CD8-positive, alpha-beta memory T cell (primary cell): ENCODE results near the gene EID3. TPM values are rescaled to one million over a fixed set of nuclear protein-coding genes. Genes with fewer than 3 reads are reported as not detected.
"Not testable (repeated sequence)": the region's sequence is repeated elsewhere in the genome, so short reads cannot be mapped to it uniquely, and the experiment has no call there.

Source experiments
- CTCF ChIA-PET: fragments of 350-600 bp; sonication (Branson Sonifier 250); formaldehyde crosslinking; loops from one replicate; lab custom pipeline; 2021; ENCODE audit warnings: antibody characterized with exemption; lab: Charles Lee
- POLR2A ChIA-PET: fragments of 350-600 bp; sonication (Branson Sonifier 250); formaldehyde crosslinking; loops from one replicate; lab custom pipeline; 2021; ENCODE audit warnings: antibody characterized with exemption; lab: Charles Lee
- DNase-seq, 5 donors: peaks; one replicate each; pipeline versions ENCODE4 v3.0.0 to v3.0.0-alpha.2; 2020 to 2022; ENCODE audit warnings: mixed read lengths in 1 of 5
- H3K27ac ChIP-seq: one replicate; pipeline ENCODE4 v1.7.0; 2013; ENCODE audit warnings: low read depth, mild to moderate bottlenecking, low read length, moderate library complexity
- H3K27me3 ChIP-seq: 2 replicates; pipeline ENCODE4 v1.7.0; 2013; ENCODE audit warnings: low read length, mild to moderate bottlenecking; ENCODE audit not compliant: insufficient read depth, poor library complexity, severe bottlenecking
- H3K36me3 ChIP-seq: 2 replicates; pipeline ENCODE4 v1.7.0; 2013; ENCODE audit warnings: mild to moderate bottlenecking, low read length, moderate library complexity; ENCODE audit not compliant: insufficient read depth
- H3K4me1 ChIP-seq: 2 replicates; pipeline ENCODE4 v1.7.0; 2013; ENCODE audit warnings: mild to moderate bottlenecking, low read length, moderate library complexity; ENCODE audit not compliant: insufficient read depth
- H3K4me3 ChIP-seq: 2 replicates; pipeline ENCODE4 v1.7.0; 2013; ENCODE audit warnings: mild to moderate bottlenecking, low read length
- H3K9me3 ChIP-seq: 2 replicates; pipeline ENCODE4 v1.7.0; 2013; ENCODE audit warnings: mild to moderate bottlenecking, low read length
- H3K27ac Mint-ChIP-seq, 8 donors: one replicate each; pipeline ENCODE4 v1.8.0; 2020 to 2021; ENCODE audit warnings: mixed read lengths in 8 of 8, mild to moderate bottlenecking in 6 of 8, inconsistent platforms in 3 of 8, moderate library complexity in 3 of 8
- H3K27me3 Mint-ChIP-seq, 2 donors: one replicate each; pipeline ENCODE4 v1.8.0; 2020 to 2021; ENCODE audit warnings: mixed read lengths in 2 of 2, mild to moderate bottlenecking in 1 of 2, moderate library complexity in 1 of 2
- H3K36me3 Mint-ChIP-seq, 3 donors: one replicate each; pipeline ENCODE4 v1.8.0; 2020 to 2021; ENCODE audit warnings: mixed read lengths in 3 of 3, inconsistent platforms in 1 of 3, mild to moderate bottlenecking in 1 of 3
- H3K4me1 Mint-ChIP-seq, 3 donors: one replicate each; pipeline ENCODE4 v1.8.0; 2020 to 2021; ENCODE audit warnings: mixed read lengths in 3 of 3, inconsistent platforms in 1 of 3, mild to moderate bottlenecking in 1 of 3
- H3K4me3 Mint-ChIP-seq, 7 donors: one replicate each; pipeline ENCODE4 v1.8.0; 2020 to 2021; ENCODE audit warnings: mixed read lengths in 7 of 7, mild to moderate bottlenecking in 6 of 7, moderate library complexity in 4 of 7, inconsistent platforms in 2 of 7
- H3K9me3 Mint-ChIP-seq, 5 donors: one replicate each; pipeline ENCODE4 v1.8.0; 2020 to 2022; ENCODE audit warnings: mixed read lengths in 5 of 5, mild to moderate bottlenecking in 3 of 5, moderate library complexity in 2 of 5, inconsistent platforms in 1 of 5
- polyA plus RNA-seq: library from polyadenylated mRNA; unstranded; fragments of 300-500 nt; fragmentation: Illumina TruSeq; gene quantifications from one replicate; pipeline ENCODE4 v1.2.3, GENCODE V29; 2021
- total RNA-seq, 2 experiments: library from RNA; stranded (reverse); gene quantifications; one replicate each; pipeline ENCODE4 v1.2.3, GENCODE V29; 2021

EID3 gene
- total and polyA plus RNA-seq, 3 experiments from 2014 or later = 7.7 to 13.5 (median 8.3) TPM

GRCh38 chr12:104316936-104317335, 13.4 kb downstream of the EID3 start:
- Histone ChIP-seq H3K4me3 (no peak overlapping the region), H3K27me3 (no peaks in the 10 kb centered on the region), H3K36me3 (peaks cover 24% of the 10 kb centered on the region), H3K27ac (no peak overlapping the region), H3K9me3 (no peaks in the 10 kb centered on the region), H3K4me1 (no peaks in the 10 kb centered on the region)
- ChIA-PET CTCF (interaction anchor here (0.6 kb wide), 1 partner anchor 1014 kb away, joined by 3 read pairs; no protein-coding TSS in a partner anchor), POLR2A (no interaction called here)
- no peaks in the 10 kb centered on the region for H3K9me3 Mint-ChIP-seq
- H3K27ac Mint-ChIP-seq = no peak overlapping the region
- no peaks in the 10 kb centered on the region for H3K27me3 Mint-ChIP-seq
- DNase-seq = no peak
- H3K36me3 Mint-ChIP-seq = peaks cover 8 to 88% (median 31%) of the 10 kb centered on the region in 3 donors
- H3K4me3 Mint-ChIP-seq = no peak overlapping the region
- peaks cover 0 to 8% (median 0%) of the 10 kb centered on the region in 3 donors for H3K4me1 Mint-ChIP-seq

GRCh38 chr12:104317538-104318210, 14.1 kb downstream of the EID3 start:
- Histone ChIP-seq H3K9me3 (no peaks in the 10 kb centered on the region), H3K4me3 (no peak overlapping the region), H3K4me1 (no peaks in the 10 kb centered on the region), H3K36me3 (peaks cover 24% of the 10 kb centered on the region), H3K27ac (no peak overlapping the region), H3K27me3 (no peaks in the 10 kb centered on the region)
- Mint-ChIP-seq H3K4me3 (no peak overlapping the region), H3K36me3 (peaks cover 8 to 87% (median 29%) of the 10 kb centered on the region in 3 donors), H3K27ac (peak overlapping the region in 1 of 8 donors; percentile 86), H3K9me3 (no peaks in the 10 kb centered on the region), H3K27me3 (no peaks in the 10 kb centered on the region), H3K4me1 (peaks cover 0 to 8% (median 0%) of the 10 kb centered on the region in 3 donors)
- ChIA-PET CTCF (no interaction called here), POLR2A (no interaction called here)
- no peak for DNase-seq

GRCh38 chr12:104319028-104319427, 15.5 kb downstream of the EID3 start:
- CTCF ChIA-PET = no interaction called here
- POLR2A ChIA-PET = no interaction called here
- Histone ChIP-seq H3K4me3 (no peak overlapping the region), H3K27ac (no peak overlapping the region), H3K27me3 (no peaks in the 10 kb centered on the region), H3K9me3 (no peaks in the 10 kb centered on the region), H3K36me3 (peaks cover 24% of the 10 kb centered on the region), H3K4me1 (no peaks in the 10 kb centered on the region)
- no peaks in the 10 kb centered on the region for H3K9me3 Mint-ChIP-seq
- H3K27ac Mint-ChIP-seq = no peak overlapping the region
- no peak overlapping the region for H3K4me3 Mint-ChIP-seq
- H3K27me3 Mint-ChIP-seq = no peaks in the 10 kb centered on the region
- no peak for DNase-seq
- H3K36me3 Mint-ChIP-seq = peaks cover 4 to 78% (median 23%) of the 10 kb centered on the region in 3 donors
- H3K4me1 Mint-ChIP-seq = peaks cover 0 to 5% (median 0%) of the 10 kb centered on the region in 3 donors

GRCh38 chr12:104319918-104320626, 16.5 kb downstream of the EID3 start:
- H3K4me1 ChIP-seq = no peaks in the 10 kb centered on the region
- Mint-ChIP-seq H3K4me3 (no peak overlapping the region), H3K27ac (peak overlapping the region in 1 of 8 donors; percentile 40), H3K27me3 (no peaks in the 10 kb centered on the region), H3K4me1 (peaks cover 0 to 5% (median 0%) of the 10 kb centered on the region in 3 donors), H3K36me3 (peaks cover 4 to 76% (median 24%) of the 10 kb centered on the region in 3 donors), H3K9me3 (no peaks in the 10 kb centered on the region)
- no peak overlapping the region for H3K27ac ChIP-seq
- ChIA-PET POLR2A (interaction anchor here (0.5 kb wide), 1 partner anchor 127 kb away, joined by 3 read pairs; no protein-coding TSS in a partner anchor), CTCF (interaction anchor here (0.8 kb wide), 1 partner anchor 32 kb away, joined by 3 read pairs; no protein-coding TSS in a partner anchor)
- no peak overlapping the region for H3K4me3 ChIP-seq
- H3K36me3 ChIP-seq = peaks cover 27% of the 10 kb centered on the region
- no peaks in the 10 kb centered on the region for H3K27me3 ChIP-seq
- no peaks in the 10 kb centered on the region for H3K9me3 ChIP-seq
- DNase-seq = no peak

- Mint-ChIP-seq H3K4me1 (no peaks in the 10 kb centered on the region), H3K27me3 (no peaks in the 10 kb centered on the region), H3K36me3 (peaks cover 1 to 75% (median 18%) of the 10 kb centered on the region in 3 donors), H3K27ac (peak overlapping the region in 1 of 8 donors; percentile 33), H3K9me3 (no peaks in the 10 kb centered on the region), H3K4me3 (no peak overlapping the region)
- no peak overlapping the region for H3K27ac ChIP-seq
- POLR2A ChIA-PET = no interaction called here
- no peaks in the 10 kb centered on the region for H3K4me1 ChIP-seq
- CTCF ChIA-PET = interaction anchor here (0.8 kb wide), 1 partner anchor 33 kb away, joined by 3 read pairs; no protein-coding TSS in a partner anchor
- no peaks in the 10 kb centered on the region for H3K27me3 ChIP-seq
- no peak overlapping the region for H3K4me3 ChIP-seq
- H3K9me3 ChIP-seq = no peaks in the 10 kb centered on the region
- peaks cover 24% of the 10 kb centered on the region for H3K36me3 ChIP-seq
- no peak for DNase-seq
Observed at GRCh38 chr12:104320627-104321024, 17.1 kb downstream of the EID3 start.

- H3K36me3 Mint-ChIP-seq = peaks cover under 1 to 73% (median 19%) of the 10 kb centered on the region in 3 donors
- H3K4me3 Mint-ChIP-seq = no peak overlapping the region
- no peaks in the 10 kb centered on the region for H3K27me3 ChIP-seq
- ChIA-PET POLR2A (no interaction called here), CTCF (no interaction called here)
- H3K9me3 Mint-ChIP-seq = no peaks in the 10 kb centered on the region
- DNase-seq = no peak
- H3K27me3 Mint-ChIP-seq = no peaks in the 10 kb centered on the region
- H3K9me3 ChIP-seq = no peaks in the 10 kb centered on the region
- peak overlapping the region in 1 of 8 donors; percentile 15 for H3K27ac Mint-ChIP-seq
- no peaks in the 10 kb centered on the region for H3K4me1 ChIP-seq
- H3K36me3 ChIP-seq = peaks cover 20% of the 10 kb centered on the region
- H3K4me3 ChIP-seq = no peak overlapping the region
- no peak overlapping the region for H3K27ac ChIP-seq
- no peaks in the 10 kb centered on the region for H3K4me1 Mint-ChIP-seq
Observed at GRCh38 chr12:104321949-104322348, 18.4 kb downstream of the EID3 start.

GRCh38 chr12:104322533-104322932, 19.0 kb downstream of the EID3 start:
- POLR2A ChIA-PET, H3K4me1 Mint-ChIP-seq, H3K4me1 ChIP-seq: not testable (repeated sequence)

GRCh38 chr12:104323899-104324298, 20.4 kb downstream of the EID3 start:
- no peaks in the 10 kb centered on the region for H3K4me1 Mint-ChIP-seq
- H3K4me3 ChIP-seq = no peak overlapping the region
- peaks cover 4 to 73% (median 24%) of the 10 kb centered on the region in 3 donors for H3K36me3 Mint-ChIP-seq
- H3K9me3 ChIP-seq = no peaks in the 10 kb centered on the region
- H3K4me3 Mint-ChIP-seq = no peak overlapping the region
- DNase-seq = no peak
- CTCF ChIA-PET = no interaction called here
- H3K36me3 ChIP-seq = peaks cover 26% of the 10 kb centered on the region
- H3K4me1 ChIP-seq = no peaks in the 10 kb centered on the region
- POLR2A ChIA-PET = no interaction called here
- no peaks in the 10 kb centered on the region for H3K9me3 Mint-ChIP-seq
- no peak overlapping the region for H3K27ac ChIP-seq
- H3K27ac Mint-ChIP-seq = no peak overlapping the region
- no peaks in the 10 kb centered on the region for H3K27me3 Mint-ChIP-seq
- H3K27me3 ChIP-seq = no peaks in the 10 kb centered on the region

More at GRCh38 chr12:104322533-104322932, 19.0 kb downstream of the EID3 start:
- H3K9me3 ChIP-seq, H3K27me3 ChIP-seq, H3K4me3 ChIP-seq, H3K27me3 Mint-ChIP-seq, H3K4me3 Mint-ChIP-seq, H3K27ac Mint-ChIP-seq, H3K9me3 Mint-ChIP-seq, DNase-seq, H3K27ac ChIP-seq, CTCF ChIA-PET: not testable (repeated sequence)
- peaks cover 4 to 75% (median 23%) of the 10 kb centered on the region in 3 donors for H3K36me3 Mint-ChIP-seq
- peaks cover 23% of the 10 kb centered on the region for H3K36me3 ChIP-seq
